Left renal cortex interstitium (tissue), 4 donors: ENCODE results near the gene TBC1D25. TPM values are rescaled to one million over a fixed set of nuclear protein-coding genes. Genes with fewer than 3 reads are reported as not detected.

ENCODE experiments used
- DNase-seq, 4 donors: peaks; one replicate each; pipeline ENCODE4 v3.0.0-alpha.2; 2013; ENCODE audit warnings: low read depth in 4 of 4, low spot score in 2 of 4, missing footprints in 1 of 4
- polyA plus RNA-seq, 4 donors: library from polyadenylated mRNA; unstranded; fragments of 120-200 nt; gene quantifications; one replicate each; pipeline ENCODE4 v1.2.1, GENCODE V29; 2013; ENCODE audit not compliant: insufficient read length in 4 of 4

TBC1D25 gene
- polyA plus RNA-seq, 4 donors: 8.8 to 11.6 (median 10.9) TPM

DNA sequence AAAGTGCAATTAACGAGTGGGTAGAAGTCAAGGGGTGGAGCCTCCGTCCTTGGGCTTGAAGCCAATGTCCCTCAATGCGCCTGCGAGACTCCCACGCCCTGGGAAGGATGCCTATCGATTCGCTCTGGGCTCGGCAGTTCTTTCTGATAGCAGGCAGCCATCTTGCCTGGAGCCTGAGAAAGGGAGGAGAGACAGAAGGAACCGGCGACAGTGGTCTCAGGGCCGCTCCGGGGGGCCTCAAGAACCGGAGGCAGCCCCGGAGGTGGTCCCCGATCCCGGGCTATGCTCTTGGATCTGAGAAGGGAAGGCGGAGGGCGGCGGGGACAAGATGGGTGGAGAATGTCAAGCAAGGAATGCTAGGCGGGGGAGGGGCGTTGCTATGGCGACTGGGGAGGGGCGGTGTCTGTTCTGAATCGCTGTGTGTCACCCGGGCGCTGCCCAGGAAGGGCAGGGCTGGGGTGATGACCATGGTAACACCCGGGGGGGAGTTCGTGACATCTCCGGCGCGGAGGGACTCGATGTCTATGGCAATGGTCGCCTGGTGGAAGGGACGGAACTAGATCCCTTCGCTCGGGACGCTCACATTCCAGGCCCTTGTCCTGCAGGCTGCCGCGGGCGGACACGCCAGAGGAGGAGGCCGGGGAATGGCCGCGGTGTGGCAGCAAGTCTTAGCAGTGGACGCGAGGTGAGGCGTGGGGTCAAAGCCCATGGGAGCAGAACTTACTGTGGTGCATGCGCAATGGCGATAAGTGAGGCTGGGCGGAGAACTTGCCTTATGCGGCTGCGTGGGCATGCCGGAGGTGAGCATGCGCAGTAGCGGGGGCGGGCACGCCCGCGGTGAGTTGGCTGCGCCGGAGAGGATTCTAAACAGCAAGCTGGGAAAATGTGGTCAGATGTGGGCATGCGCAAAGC, 58.1 kb downstream of the TBC1D25 start, which contains the start of gene WDR13:
TSS of gene WDR13 (plus strand) at position 140 of the 912 bp plus-strand sequence. CDS start at position 645, 505 bp downstream.
- DNase-seq: peak; percentile 76 to 82 (median 79)

DNA sequence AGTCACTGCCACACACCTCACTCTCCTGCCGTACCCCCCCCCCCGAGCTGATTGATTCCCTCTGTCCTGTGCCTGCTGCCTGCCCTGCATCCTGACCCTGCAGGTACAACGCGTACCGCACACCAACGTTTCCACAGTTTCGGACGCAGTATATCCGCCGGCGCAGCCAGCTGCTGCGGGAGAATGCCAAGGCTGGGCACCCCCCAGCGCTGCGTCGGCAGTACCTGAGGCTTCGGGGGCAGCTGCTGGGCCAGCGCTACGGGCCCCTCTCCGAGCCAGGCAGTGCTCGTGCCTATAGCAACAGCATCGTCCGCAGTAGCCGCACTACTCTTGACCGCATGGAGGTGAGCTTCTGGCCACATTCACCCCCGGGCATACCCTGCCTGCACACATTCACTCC, 59.1 kb downstream of the TBC1D25 start:
- DNase-seq: no peak

DNA sequence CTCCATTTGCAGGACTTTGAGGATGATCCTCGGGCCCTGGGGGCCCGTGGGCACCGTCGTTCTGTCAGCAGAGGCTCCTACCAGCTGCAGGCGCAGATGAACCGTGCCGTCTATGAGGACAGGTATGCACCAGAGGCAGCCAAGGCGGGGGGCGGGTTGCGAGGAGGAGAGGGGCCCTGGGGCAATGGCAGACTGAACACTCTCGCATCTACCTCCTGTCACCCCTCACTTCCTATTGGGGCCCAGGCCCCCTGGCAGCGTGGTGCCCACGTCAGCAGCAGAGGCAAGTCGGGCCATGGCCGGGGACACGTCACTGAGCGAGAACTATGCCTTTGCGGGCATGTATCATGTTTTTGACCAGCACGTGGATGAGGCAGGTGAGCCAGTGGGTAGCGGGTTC, 59.8 kb downstream of the TBC1D25 start:
- DNase-seq: no peak

DNA sequence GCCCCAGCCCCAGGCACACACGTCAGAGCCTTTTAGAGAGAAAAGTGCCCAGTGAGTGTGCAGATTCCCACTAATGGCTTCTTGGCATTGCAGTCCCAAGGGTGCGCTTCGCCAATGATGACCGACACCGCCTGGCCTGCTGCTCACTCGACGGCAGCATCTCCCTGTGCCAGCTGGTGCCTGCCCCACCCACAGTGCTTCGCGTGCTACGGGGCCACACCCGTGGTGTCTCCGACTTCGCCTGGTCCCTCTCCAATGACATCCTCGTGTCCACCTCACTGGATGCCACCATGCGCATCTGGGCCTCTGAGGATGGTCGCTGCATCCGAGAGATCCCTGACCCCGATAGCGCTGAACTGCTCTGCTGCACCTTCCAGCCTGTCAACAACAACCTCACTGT, 60.7 kb downstream of the TBC1D25 start:
- DNase-seq: no peak

DNA sequence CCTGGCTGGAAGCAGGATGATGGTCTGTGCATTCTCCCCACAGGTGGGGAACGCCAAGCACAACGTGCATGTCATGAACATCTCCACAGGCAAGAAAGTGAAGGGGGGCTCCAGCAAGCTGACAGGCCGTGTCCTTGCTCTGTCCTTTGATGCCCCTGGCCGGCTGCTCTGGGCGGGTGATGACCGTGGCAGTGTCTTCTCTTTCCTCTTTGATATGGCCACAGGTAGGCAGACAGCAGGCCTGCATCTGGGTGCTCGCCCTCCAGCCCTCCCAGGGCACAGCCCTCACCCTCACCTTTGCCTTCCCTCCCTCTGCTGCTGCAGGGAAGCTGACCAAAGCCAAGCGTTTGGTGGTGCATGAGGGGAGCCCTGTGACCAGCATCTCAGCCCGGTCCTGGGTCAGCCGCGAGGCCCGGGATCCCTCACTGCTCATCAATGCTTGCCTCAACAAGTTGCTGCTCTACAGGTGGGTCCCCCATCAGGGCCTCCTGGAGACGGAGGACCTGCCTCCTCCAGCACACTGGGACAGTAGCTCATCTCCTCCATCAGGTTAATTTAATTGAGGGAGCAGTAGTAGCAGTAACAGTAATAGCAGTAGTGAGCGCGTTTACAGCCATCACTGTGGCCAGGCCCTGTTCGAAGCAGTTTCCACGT, 62.4 kb downstream of the TBC1D25 start:
- no peak for DNase-seq

DNA sequence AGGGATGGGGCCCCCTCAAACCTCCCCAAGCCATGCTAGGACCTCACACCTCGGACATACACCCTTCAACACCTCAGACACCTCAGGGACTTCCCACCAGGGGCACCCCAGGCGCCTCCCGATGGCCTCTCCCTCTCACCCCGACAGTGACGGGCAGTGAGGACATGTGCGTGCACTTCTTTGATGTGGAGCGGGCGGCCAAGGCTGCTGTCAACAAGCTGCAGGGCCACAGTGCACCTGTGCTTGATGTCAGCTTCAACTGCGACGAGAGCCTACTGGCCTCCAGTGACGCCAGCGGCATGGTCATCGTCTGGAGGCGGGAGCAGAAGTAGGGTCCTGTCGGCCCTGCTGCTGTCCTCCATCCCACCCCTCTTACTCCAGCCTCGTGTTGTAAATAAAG, 65.2 kb downstream of the TBC1D25 start:
- no peak for DNase-seq

DNA sequence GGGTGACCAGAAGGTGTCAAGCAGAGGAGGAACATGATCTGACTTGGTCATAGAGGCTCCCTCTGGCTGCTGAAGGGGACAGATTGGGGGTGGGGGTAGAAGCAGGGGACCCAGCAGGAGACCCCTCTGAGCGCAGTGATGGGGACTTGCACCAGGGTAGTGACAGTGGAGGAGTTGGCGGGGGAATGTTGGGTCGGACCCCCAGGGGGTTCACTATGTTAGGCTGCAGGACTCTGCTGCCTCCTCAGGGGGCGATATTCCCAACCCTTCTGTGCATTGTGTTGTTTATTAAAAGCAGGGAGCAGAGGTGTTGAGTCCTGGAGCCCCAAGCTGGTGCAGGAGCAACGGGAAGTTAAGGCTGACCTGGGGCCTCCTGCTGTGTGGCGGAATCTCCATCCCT, 66.6 kb downstream of the TBC1D25 start:
- DNase-seq: no peak

DNA sequence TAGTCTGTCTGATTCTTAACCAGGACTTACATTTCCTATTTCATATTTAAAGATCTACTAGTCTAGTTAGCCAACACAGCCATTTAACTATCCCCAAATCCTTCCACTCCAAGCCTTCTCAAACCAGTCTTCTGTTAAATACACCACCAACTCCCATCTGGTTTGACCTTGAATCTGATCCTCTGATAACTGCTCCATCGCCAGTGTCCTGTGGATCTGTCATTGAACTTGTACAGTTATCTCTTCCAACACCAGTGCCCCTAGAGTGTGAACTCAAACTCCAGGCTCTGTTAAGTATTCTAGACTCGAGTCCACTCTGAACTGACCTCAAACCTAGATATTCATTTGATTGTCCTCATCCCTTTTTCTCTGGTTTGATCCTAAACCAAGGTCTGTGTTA, 72.2 kb downstream of the TBC1D25 start:
- DNase-seq: no peak

Other genes with a start within 250 kb of the TBC1D25 start
- gene SSX3, start 183.0 kb upstream of the TBC1D25 start, polyA plus RNA-seq: not detected
- gene SSX4, start 156.2 kb upstream of the TBC1D25 start, polyA plus RNA-seq: not detected
- gene SSX4B, start 127.8 kb upstream of the TBC1D25 start, polyA plus RNA-seq: not detected
- 1 to 10 TPM; 3.4 to 7.3 (median 5.1) TPM for gene SLC38A5, start 69.5 kb upstream of the TBC1D25 start, polyA plus RNA-seq
- 10 to 100 TPM; 33.7 to 46.1 (median 37.9) TPM for gene FTSJ1, start 63.5 kb upstream of the TBC1D25 start, polyA plus RNA-seq
- 10 to 100 TPM in 1 of 4 donors, 1 to 10 TPM in 3; 6.6 to 11.0 (median 9.0) TPM for gene PORCN, start 30.7 kb upstream of the TBC1D25 start, polyA plus RNA-seq
- gene EBP, start 17.9 kb upstream of the TBC1D25 start, polyA plus RNA-seq: 10 to 100 TPM; 69.2 to 76.6 (median 73.7) TPM
- gene RBM3, start 34.8 kb downstream of the TBC1D25 start, polyA plus RNA-seq: 100 to 1,000 TPM; 260 to 365 (median 314) TPM
- gene WDR13, start 57.8 kb downstream of the TBC1D25 start, polyA plus RNA-seq: 100 to 1,000 TPM; 122 to 154 (median 140) TPM
- gene WAS, start 144.1 kb downstream of the TBC1D25 start, polyA plus RNA-seq: 1 to 10 TPM; 2.8 to 5.0 (median 3.2) TPM
- 1 to 10 TPM; 6.2 to 8.1 (median 6.8) TPM for gene SUV39H1, start 157.0 kb downstream of the TBC1D25 start, polyA plus RNA-seq
- 1 to 10 TPM; 1.4 to 1.9 (median 1.7) TPM for gene GLOD5, start 222.0 kb downstream of the TBC1D25 start, polyA plus RNA-seq
- 1 to 10 TPM in 1 of 4 donors, under 1 TPM in 3; 0.38 to 1.3 (median 0.87) TPM for gene GATA1, start 246.9 kb downstream of the TBC1D25 start, polyA plus RNA-seq